Gastrocnemius medialis (tissue), 4 donors: ENCODE results near the gene TIPARP. TPM values are rescaled to one million over a fixed set of nuclear protein-coding genes. Genes with fewer than 3 reads are reported as not detected.

Experiments used
- ATAC-seq, 2 donors: fragments of 150-250 bp; one replicate each; pipeline ENCODE4 v1.9.1; 2016
- DNase-seq, 2 donors: peaks; one replicate each; pipeline ENCODE4 v3.0.0-alpha.2; 2019
- H3K27ac ChIP-seq, 4 donors: fragments of 200-600 bp; sonication (generic); 1 replicate in 1 of 4; 2 replicates in 3 of 4; pipeline ENCODE4 v1.5.1; 2016 to 2018; ENCODE audit warnings: mild to moderate bottlenecking in 2 of 4, moderate library complexity in 1 of 4
- H3K27me3 ChIP-seq, 3 donors: fragments of 200-600 bp; sonication (generic) in 2 of 3; 1 replicate in 1 of 3; 2 replicates in 2 of 3; pipeline versions ENCODE4 v1.5.1 to v1.6.0; 2016 to 2019; ENCODE audit warnings: mild to moderate bottlenecking in 1 of 3, moderate library complexity in 1 of 3
- H3K36me3 ChIP-seq, 2 donors: fragments of 200-600 bp; sonication (generic) in 1 of 2; one replicate each; pipeline ENCODE4 v1.5.1; 2017 to 2018
- H3K4me1 ChIP-seq, 2 donors: fragments of 200-600 bp; sonication (generic) in 1 of 2; one replicate each; pipeline ENCODE4 v1.5.1; 2016 to 2017; ENCODE audit warnings: mild to moderate bottlenecking in 2 of 2
- H3K4me3 ChIP-seq, 4 donors: fragments of 200-600 bp; sonication (generic) in 3 of 4; 1 replicate in 1 of 4; 2 replicates in 3 of 4; pipeline ENCODE4 v1.5.1; 2016 to 2019; ENCODE audit warnings: mild to moderate bottlenecking in 2 of 4
- H3K9me3 ChIP-seq, 3 donors: fragments of 200-600 bp; sonication (generic) in 2 of 3; 1 replicate in 1 of 3; 2 replicates in 2 of 3; pipeline ENCODE4 v1.5.1; 2016 to 2019
- POLR2A ChIP-seq, 2 donors: fragments of 450-650 bp; IDR thresholded peaks; one replicate each; pipeline ENCODE4 v1.6.1; 2017; ENCODE audit warnings: antibody characterized with exemption in 2 of 2, mild to moderate bottlenecking in 2 of 2, moderate library complexity in 2 of 2
- in situ Hi-C, 4 donors: fragments of 200-750 bp; cut with MboI; loops; one replicate each; pipeline versions ENCODE4 v1.15.0 to v1.8.0; 2017; ENCODE audit warnings: low sequenced_read_pairs in 4 of 4
- intact Hi-C: fragments of 100-400 bp; cut with DNase I; formaldehyde crosslinking; loops from one replicate; pipeline ENCODE4 v1.15.1; 2023; ENCODE audit warnings: low total_unique reads
- total RNA-seq, 4 donors: library from RNA; depleted of rRNA; stranded (reverse); fragments of >200 nt; gene quantifications; one replicate each; pipeline versions ENCODE4 v1.1.0 to v1.2.3, GENCODE V29; 2016
- TF ChIP-seq, protein P1 (sequence below), 5 experiments: fragments of 450-650 bp in 3 of 5; fragments of 200-600 bp in 2 of 5; sonication (generic) in 2 of 5; IDR thresholded peaks in 4 of 5; conservative IDR thresholded peaks in 1 of 5; 1 replicate in 4 of 5; 2 replicates in 1 of 5; pipeline ENCODE4 v1.5.1; 2016 to 2019; ENCODE audit warnings: antibody characterized with exemption in 5 of 5, mild to moderate bottlenecking in 3 of 5, moderate library complexity in 3 of 5

TIPARP gene
- total RNA-seq, 4 donors from 2014 or later: 16.0 to 50.2 (median 31.7) TPM

DNA sequence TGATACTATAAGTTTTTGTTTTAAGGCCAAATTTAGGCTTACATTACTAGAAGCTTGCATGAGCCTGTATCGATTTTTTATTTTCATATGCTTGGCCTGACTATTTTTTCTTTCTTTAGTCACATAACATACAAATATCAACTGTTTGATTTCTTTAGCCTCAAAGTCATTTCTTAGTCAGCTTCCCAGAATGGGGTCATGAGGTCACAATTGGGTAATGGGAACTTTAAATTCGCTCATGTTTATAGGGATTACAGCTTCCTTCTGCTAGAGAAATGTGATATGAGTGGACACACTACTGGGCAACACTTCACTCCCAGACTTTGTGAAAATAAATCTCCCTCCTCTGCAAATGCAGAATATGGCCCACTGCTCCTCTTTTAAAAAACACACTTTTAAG is 9.1 kb upstream of the TIPARP start:
- Histone ChIP-seq H3K4me1 (peaks cover 0 to 5% of the 10 kb centered on the region in 2 donors), H3K27ac (no peak overlapping the region), H3K36me3 (no peaks in the 10 kb centered on the region), H3K27me3 (no peaks in the 10 kb centered on the region), H3K4me3 (no peak overlapping the region), H3K9me3 (no peaks in the 10 kb centered on the region)
- DNase-seq (no peak), ATAC-seq (no peak)
- in situ Hi-C loops (loop anchor here in 2 of 4 donors (10.0 kb wide), 1 partner anchor 110 kb away; the partner anchor contains the start of gene SSR3 (in 2 of the 2)), intact Hi-C loops (no loop called here)
- TF ChIP-seq, protein P1, sequence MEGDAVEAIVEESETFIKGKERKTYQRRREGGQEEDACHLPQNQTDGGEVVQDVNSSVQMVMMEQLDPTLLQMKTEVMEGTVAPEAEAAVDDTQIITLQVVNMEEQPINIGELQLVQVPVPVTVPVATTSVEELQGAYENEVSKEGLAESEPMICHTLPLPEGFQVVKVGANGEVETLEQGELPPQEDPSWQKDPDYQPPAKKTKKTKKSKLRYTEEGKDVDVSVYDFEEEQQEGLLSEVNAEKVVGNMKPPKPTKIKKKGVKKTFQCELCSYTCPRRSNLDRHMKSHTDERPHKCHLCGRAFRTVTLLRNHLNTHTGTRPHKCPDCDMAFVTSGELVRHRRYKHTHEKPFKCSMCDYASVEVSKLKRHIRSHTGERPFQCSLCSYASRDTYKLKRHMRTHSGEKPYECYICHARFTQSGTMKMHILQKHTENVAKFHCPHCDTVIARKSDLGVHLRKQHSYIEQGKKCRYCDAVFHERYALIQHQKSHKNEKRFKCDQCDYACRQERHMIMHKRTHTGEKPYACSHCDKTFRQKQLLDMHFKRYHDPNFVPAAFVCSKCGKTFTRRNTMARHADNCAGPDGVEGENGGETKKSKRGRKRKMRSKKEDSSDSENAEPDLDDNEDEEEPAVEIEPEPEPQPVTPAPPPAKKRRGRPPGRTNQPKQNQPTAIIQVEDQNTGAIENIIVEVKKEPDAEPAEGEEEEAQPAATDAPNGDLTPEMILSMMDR (IDR thresholded peaks at IDR 0.05 in 4 of 5, conservative IDR thresholded peaks at IDR 0.05 in 1 of 5): no peak
- no peak for TF ChIP-seq POLR2A (IDR thresholded peaks at IDR 0.05)

GRCh38 chr3:156666073-156666472 is 8.3 kb upstream of the TIPARP start:
- TF ChIP-seq POLR2A (IDR thresholded peaks at IDR 0.05): no peak
- TF ChIP-seq, protein P1 (IDR thresholded peaks at IDR 0.05 in 4 of 5, conservative IDR thresholded peaks at IDR 0.05 in 1 of 5): no peak
- H3K36me3 ChIP-seq: no peaks in the 10 kb centered on the region
- in situ Hi-C loops: loop anchor here in 2 of 4 donors (10.0 kb wide), 1 partner anchor 111 kb away; the partner anchor contains the start of gene SSR3 (in 2 of the 2)
- H3K4me3 ChIP-seq: no peak overlapping the region
- no peak for DNase-seq
- no peak for ATAC-seq
- H3K27me3 ChIP-seq: no peaks in the 10 kb centered on the region
- no peaks in the 10 kb centered on the region for H3K9me3 ChIP-seq
- no peak overlapping the region for H3K27ac ChIP-seq
- intact Hi-C loops: no loop called here
- H3K4me1 ChIP-seq: peaks cover 0 to 5% of the 10 kb centered on the region in 2 donors

- H3K4me1 ChIP-seq: peaks cover 1 to 5% of the 10 kb centered on the region in 2 donors
- H3K27me3 ChIP-seq: no peaks in the 10 kb centered on the region
- H3K36me3 ChIP-seq: no peaks in the 10 kb centered on the region
- H3K9me3 ChIP-seq: no peaks in the 10 kb centered on the region
- in situ Hi-C loops: loop anchor here in 2 of 4 donors (10.0 kb wide), 1 partner anchor 113 kb away; the partner anchor contains the start of gene SSR3 (in 2 of the 2)
- peak in 1 of 2 donors; percentile 27 for ATAC-seq
- intact Hi-C loops: no loop called here
- no peak overlapping the region for H3K4me3 ChIP-seq
- DNase-seq: no peak
- TF ChIP-seq, protein P1 (IDR thresholded peaks at IDR 0.05 in 4 of 5, conservative IDR thresholded peaks at IDR 0.05 in 1 of 5): no peak
- no peak for TF ChIP-seq POLR2A (IDR thresholded peaks at IDR 0.05)
- H3K27ac ChIP-seq: no peak overlapping the region
Measured at GRCh38 chr3:156668073-156668763, 6.2 kb upstream of the TIPARP start.

DNA sequence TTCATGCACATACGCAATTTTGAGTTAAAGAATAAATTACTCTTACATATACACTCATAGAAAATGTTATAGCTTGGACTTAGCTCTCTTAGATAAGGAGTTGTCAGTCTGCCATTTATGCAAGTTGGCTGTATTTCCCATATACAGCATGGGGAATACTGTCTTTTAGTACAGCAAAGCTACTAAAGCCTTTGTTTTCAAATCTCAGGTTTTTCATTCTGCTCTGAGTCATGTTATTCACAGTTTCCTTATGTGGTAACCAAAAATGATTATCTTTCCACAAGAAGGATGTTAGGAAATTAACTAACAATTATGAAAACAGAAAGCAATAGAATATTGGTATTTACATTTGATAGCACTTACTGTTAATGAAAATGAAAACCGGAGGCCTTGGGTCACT is 4.3 kb upstream of the TIPARP start:
- DNase-seq: no peak
- TF ChIP-seq POLR2A (IDR thresholded peaks at IDR 0.05): no peak
- TF ChIP-seq, protein P1 (IDR thresholded peaks at IDR 0.05 in 4 of 5, conservative IDR thresholded peaks at IDR 0.05 in 1 of 5): no peak
- intact Hi-C loops: loop anchor here (10.0 kb wide), 2 partner anchors 515 to 815 kb away; partner anchors contain the start of gene SLC33A1
- Histone ChIP-seq H3K4me1 (peaks cover 6 to 11% of the 10 kb centered on the region in 2 donors), H3K27ac (no peak overlapping the region), H3K27me3 (no peaks in the 10 kb centered on the region), H3K36me3 (no peaks in the 10 kb centered on the region), H3K9me3 (no peaks in the 10 kb centered on the region), H3K4me3 (no peak overlapping the region)
- in situ Hi-C loops: loop anchor here in 3 of 4 donors (5.0 to 10.0 kb wide), 3 partner anchors 145 to 465 kb away; no protein-coding TSS in a partner anchor
- ATAC-seq: no peak
